K562 (cell line): Measurements from ENCODE around the gene MVP. TPM values are rescaled to one million over a fixed set of nuclear protein-coding genes. Genes with fewer than 3 reads are reported as not detected.

Source experiments
- ARID1B ChIP-seq: fragments of 450-650 bp; IDR thresholded peaks from 2 replicates; pipeline ENCODE4 v1.6.1; 2016; ENCODE audit warnings: antibody characterized with exemption, mild to moderate bottlenecking, inconsistent platforms
- CHD2 ChIP-seq: IDR thresholded peaks from 2 replicates; pipeline ENCODE4 v1.6.1; 2011; ENCODE audit warnings: low read depth, low read length
- COPS2 ChIP-seq: fragments of 450-650 bp; conservative IDR thresholded peaks from 2 replicates; pipeline ENCODE4 v1.6.1; 2016; ENCODE audit warnings: mild to moderate bottlenecking, moderate library complexity
- CSDE1 ChIP-seq, 2 experiments: fragments of 450-650 bp; IDR thresholded peaks; 2 replicates each; pipeline ENCODE4 v1.6.1; 2016; ENCODE audit warnings: mild to moderate bottlenecking in 1 of 2
- CTBP1 ChIP-seq: fragments of 450-650 bp; IDR thresholded peaks from 2 replicates; pipeline ENCODE4 v1.6.1; 2016; ENCODE audit warnings: borderline replicate concordance
- HEY1 ChIP-seq: fragments of 250-450 bp; sonication (Bioruptor Pico); IDR thresholded peaks from 2 replicates; pipeline ENCODE4 v1.5.0; 2020; ENCODE audit warnings: mild to moderate bottlenecking, moderate library complexity, borderline replicate concordance
- JUND ChIP-seq, 2 experiments: IDR thresholded peaks; 2 replicates in 1 of 2; 3 replicates in 1 of 2; pipeline ENCODE4 v1.6.1; 2011; ENCODE audit warnings: borderline replicate concordance in 2 of 2, low read depth in 2 of 2, low read length in 2 of 2, improper control_type of control experiment in 1 of 2, missing biosample characterization in 1 of 2, missing genetic modification characterization in 1 of 2, missing genetic modification reagents in 1 of 2
- KAT7 ChIP-seq: sonication (generic); formaldehyde crosslinking; IDR thresholded peaks from 2 replicates; pipeline ENCODE4 v1.8.0; 2022; ENCODE audit warnings: missing genetic modification reagents, mild to moderate bottlenecking, borderline replicate concordance
- KDM5B ChIP-seq: fragments of 200-600 bp; sonication (generic); IDR thresholded peaks from 2 replicates; pipeline ENCODE4 v1.6.1; 2012; ENCODE audit warnings: low read depth, mild to moderate bottlenecking, moderate library complexity, low read length, control low read depth, inconsistent platforms; ENCODE audit not compliant: insufficient replicate concordance
- LCOR ChIP-seq: sonication (generic); formaldehyde crosslinking; IDR thresholded peaks from 2 replicates; pipeline ENCODE4 v1.8.0; 2022; ENCODE audit warnings: mild to moderate bottlenecking, missing genetic modification reagents
- NRF1 ChIP-seq, 2 experiments: fragments of 450-650 bp; IDR thresholded peaks in 1 of 2; conservative IDR thresholded peaks in 1 of 2; 2 replicates each; pipeline ENCODE4 v1.6.1; 2014; ENCODE audit warnings: mild to moderate bottlenecking in 2 of 2
- NUFIP1 ChIP-seq: fragments of 450-650 bp; IDR thresholded peaks from 2 replicates; pipeline ENCODE4 v1.6.1; 2018; ENCODE audit not compliant: partially characterized antibody
- PHF8 ChIP-seq: fragments of 200-600 bp; sonication (generic); IDR thresholded peaks from 2 replicates; pipeline ENCODE4 v1.6.1; 2012; ENCODE audit warnings: mixed run types, mild to moderate bottlenecking, inconsistent platforms, low read length, moderate library complexity, borderline replicate concordance
- POLR2G ChIP-seq: fragments of 200-400 bp; formaldehyde crosslinking; IDR thresholded peaks from 2 replicates; pipeline ENCODE4 v1.6.1; 2017; ENCODE audit warnings: low read depth, mild to moderate bottlenecking, antibody characterized with exemption, low read length, moderate library complexity
- RBM25 ChIP-seq: fragments of 200-400 bp; formaldehyde crosslinking; IDR thresholded peaks from 2 replicates; pipeline ENCODE4 v1.6.1; 2018; ENCODE audit warnings: low read length, low read depth, moderate library complexity; ENCODE audit not compliant: severe bottlenecking
- SMAD2 ChIP-seq: fragments of 150-350 bp; IDR thresholded peaks from 2 replicates; pipeline ENCODE4 v1.6.1; 2014; ENCODE audit warnings: low read depth, mild to moderate bottlenecking, low read length
- SRF ChIP-seq, 2 experiments: fragments of 250-450, 450-650 bp in 1 of 2; sonication (Bioruptor Pico) in 1 of 2; sonication (generic) in 1 of 2; formaldehyde crosslinking; IDR thresholded peaks; 2 replicates each; pipeline versions ENCODE4 v1.5.0 to v1.5.1; 2020 to 2022; ENCODE audit warnings: mild to moderate bottlenecking in 1 of 2, missing genetic modification reagents in 1 of 2
- polyA plus RNA-seq, 8 experiments: library from polyadenylated mRNA; depleted of rRNA in 4 of 8; stranded (reverse) in 5 of 8; unstranded in 3 of 8; fragments of >200 nt; fragmentation: Nextera tagmentation in 2 of 8; fragmentation: Illumina TruSeq in 1 of 8; extraction: Ambion mirVana in 2 of 8; extraction: Trizol in 1 of 8; gene quantifications; 2 replicates each; pipeline versions ENCODE4 v1.2.1 to v1.2.3, GENCODE V29; 2011 to 2014; ENCODE audit warnings: inconsistent platforms in 1 of 8, missing spikeins in 1 of 8
- total RNA-seq, 7 experiments: library from RNA; depleted of rRNA in 6 of 7; stranded (reverse); fragments of >200 nt in 6 of 7; fragmentation: Illumina TruSeq in 2 of 7; extraction: Trizol in 2 of 7; gene quantifications; 2 replicates each; pipeline versions ENCODE4 v1.2.1 to v1.2.3, GENCODE V29; 2011 to 2021; ENCODE audit warnings: low replicate concordance in 1 of 7
- TF ChIP-seq, protein P1 (sequence below): sonication (generic); formaldehyde crosslinking; IDR thresholded peaks from 2 replicates; pipeline ENCODE4 v1.9.0; 2022; ENCODE audit warnings: mild to moderate bottlenecking, missing genetic modification reagents
- TF ChIP-seq, protein P2 (sequence below): IDR thresholded peaks from 2 replicates; pipeline ENCODE4 v1.6.1; 2014; ENCODE audit warnings: antibody characterized with exemption
- TF ChIP-seq, protein P3 (sequence below): fragments of 450-650 bp; IDR thresholded peaks from 2 replicates; pipeline ENCODE4 v1.7.1; 2018; ENCODE audit warnings: mild to moderate bottlenecking, low read depth; ENCODE audit not compliant: partially characterized antibody
- TF ChIP-seq, protein P4 (sequence below), 2 experiments: fragments of 250-450 bp in 1 of 2; fragments of 450-650 bp in 1 of 2; sonication (Bioruptor Pico) in 1 of 2; IDR thresholded peaks; 2 replicates each; pipeline versions ENCODE4 v1.6.1 to v1.8.0; 2016 to 2021; ENCODE audit warnings: mild to moderate bottlenecking in 2 of 2, moderate library complexity in 2 of 2, missing compliant biosample characterization in 1 of 2, missing genetic modification characterization in 1 of 2

Gene MVP
- total and polyA plus RNA-seq, 9 of the 15 experiments (the other 6 are each of a cell fraction or from before 2014, with no cell fraction given), result 0.39 to 1.9 (median 0.76) TPM; not detected in 2

DNA sequence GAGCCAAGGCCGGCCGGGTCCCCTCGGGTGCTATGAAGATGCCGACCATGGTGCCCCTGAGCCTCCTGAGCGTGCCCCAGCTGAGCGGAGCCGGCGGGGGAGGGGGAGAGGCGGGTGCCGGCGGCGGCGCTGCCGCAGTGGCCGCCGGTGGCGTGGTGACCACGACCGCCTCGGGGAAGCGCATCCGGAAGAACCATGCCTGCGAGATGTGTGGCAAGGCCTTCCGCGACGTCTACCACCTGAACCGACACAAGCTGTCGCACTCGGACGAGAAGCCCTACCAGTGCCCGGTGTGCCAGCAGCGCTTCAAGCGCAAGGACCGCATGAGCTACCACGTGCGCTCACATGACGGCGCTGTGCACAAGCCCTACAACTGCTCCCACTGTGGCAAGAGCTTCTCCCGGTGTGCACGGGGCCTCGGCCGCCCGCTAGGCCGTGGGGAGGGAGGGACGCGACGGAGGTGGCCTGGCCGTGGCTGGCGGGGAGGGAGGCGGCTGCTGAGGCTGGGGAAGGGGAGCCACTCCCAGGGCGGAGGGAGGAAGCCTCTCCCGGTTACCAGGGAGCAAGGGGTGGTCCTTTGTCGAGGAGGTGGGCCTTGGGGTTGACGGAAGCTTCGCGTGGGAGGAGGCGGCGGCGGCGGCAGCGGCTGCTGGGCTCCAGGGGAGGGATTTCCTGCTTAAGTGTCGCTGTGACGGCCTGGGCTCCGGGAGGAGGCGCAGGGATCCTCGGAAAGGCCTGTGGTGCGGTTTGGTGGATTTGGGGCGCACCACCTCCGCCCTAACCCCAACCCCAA is 12.6 kb upstream of the MVP start (continued):
- peak; percentile 88 for TF ChIP-seq LCOR (CRISPR knock-in tag)
- peak; percentile 49 to 65; a peak in 2 of 4 replicates for TF ChIP-seq NRF1 (conservative IDR thresholded peaks at IDR 0.05 in 1 of 2, IDR thresholded peaks at IDR 0.05 in 1 of 2)
- TF ChIP-seq PHF8, result peak; percentile 54; the same call in 1 of the 2 replicates
- TF ChIP-seq, protein P1, sequence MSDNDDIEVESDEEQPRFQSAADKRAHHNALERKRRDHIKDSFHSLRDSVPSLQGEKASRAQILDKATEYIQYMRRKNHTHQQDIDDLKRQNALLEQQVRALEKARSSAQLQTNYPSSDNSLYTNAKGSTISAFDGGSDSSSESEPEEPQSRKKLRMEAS (CRISPR knock-in tag), result peak; percentile 99
- peak; percentile 65 for TF ChIP-seq KDM5B
- peak; percentile 89; the same call in 1 of the 2 replicates for TF ChIP-seq CTBP1
- TF ChIP-seq, protein P2, sequence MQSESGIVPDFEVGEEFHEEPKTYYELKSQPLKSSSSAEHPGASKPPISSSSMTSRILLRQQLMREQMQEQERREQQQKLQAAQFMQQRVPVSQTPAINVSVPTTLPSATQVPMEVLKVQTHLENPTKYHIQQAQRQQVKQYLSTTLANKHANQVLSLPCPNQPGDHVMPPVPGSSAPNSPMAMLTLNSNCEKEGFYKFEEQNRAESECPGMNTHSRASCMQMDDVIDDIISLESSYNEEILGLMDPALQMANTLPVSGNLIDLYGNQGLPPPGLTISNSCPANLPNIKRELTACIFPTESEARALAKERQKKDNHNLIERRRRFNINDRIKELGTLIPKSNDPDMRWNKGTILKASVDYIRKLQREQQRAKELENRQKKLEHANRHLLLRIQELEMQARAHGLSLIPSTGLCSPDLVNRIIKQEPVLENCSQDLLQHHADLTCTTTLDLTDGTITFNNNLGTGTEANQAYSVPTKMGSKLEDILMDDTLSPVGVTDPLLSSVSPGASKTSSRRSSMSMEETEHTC, result 0 out of 2 replicates have a peak, but pooled peaks have one; percentile 38
- no peak for TF ChIP-seq SMAD2
- TF ChIP-seq KAT7 (CRISPR knock-in tag), result peak; percentile 93; the same call in 1 of the 2 replicates
- no peak for TF ChIP-seq COPS2
- TF ChIP-seq, protein P3, sequence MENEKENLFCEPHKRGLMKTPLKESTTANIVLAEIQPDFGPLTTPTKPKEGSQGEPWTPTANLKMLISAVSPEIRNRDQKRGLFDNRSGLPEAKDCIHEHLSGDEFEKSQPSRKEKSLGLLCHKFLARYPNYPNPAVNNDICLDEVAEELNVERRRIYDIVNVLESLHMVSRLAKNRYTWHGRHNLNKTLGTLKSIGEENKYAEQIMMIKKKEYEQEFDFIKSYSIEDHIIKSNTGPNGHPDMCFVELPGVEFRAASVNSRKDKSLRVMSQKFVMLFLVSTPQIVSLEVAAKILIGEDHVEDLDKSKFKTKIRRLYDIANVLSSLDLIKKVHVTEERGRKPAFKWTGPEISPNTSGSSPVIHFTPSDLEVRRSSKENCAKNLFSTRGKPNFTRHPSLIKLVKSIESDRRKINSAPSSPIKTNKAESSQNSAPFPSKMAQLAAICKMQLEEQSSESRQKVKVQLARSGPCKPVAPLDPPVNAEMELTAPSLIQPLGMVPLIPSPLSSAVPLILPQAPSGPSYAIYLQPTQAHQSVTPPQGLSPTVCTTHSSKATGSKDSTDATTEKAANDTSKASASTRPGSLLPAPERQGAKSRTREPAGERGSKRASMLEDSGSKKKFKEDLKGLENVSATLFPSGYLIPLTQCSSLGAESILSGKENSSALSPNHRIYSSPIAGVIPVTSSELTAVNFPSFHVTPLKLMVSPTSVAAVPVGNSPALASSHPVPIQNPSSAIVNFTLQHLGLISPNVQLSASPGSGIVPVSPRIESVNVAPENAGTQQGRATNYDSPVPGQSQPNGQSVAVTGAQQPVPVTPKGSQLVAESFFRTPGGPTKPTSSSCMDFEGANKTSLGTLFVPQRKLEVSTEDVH, result peak; percentile 52
- TF ChIP-seq NUFIP1, result no peak
- TF ChIP-seq POLR2G, result peak; percentile 90
- TF ChIP-seq CHD2, result peak; percentile 21; the same call in 1 of the 2 replicates
- no peak for TF ChIP-seq CSDE1 (IDR thresholded peaks at IDR 0.05)
- no peak for TF ChIP-seq HEY1 (CRISPR knock-in tag)
- no peak for TF ChIP-seq RBM25
- TF ChIP-seq, protein P4, sequence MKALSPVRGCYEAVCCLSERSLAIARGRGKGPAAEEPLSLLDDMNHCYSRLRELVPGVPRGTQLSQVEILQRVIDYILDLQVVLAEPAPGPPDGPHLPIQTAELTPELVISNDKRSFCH (CRISPR knock-in tag; IDR thresholded peaks at IDR 0.05), result no peak
- TF ChIP-seq, protein P4 (tag; IDR thresholded peaks at IDR 0.05), result peak; percentile 67; the same call in 1 of the 2 replicates
- peak; percentile 32; the same call in 1 of the 2 replicates for TF ChIP-seq ARID1B
- TF ChIP-seq JUND (IDR thresholded peaks at IDR 0.05; ENCODE audit: borderline replicate concordance, low read depth, low read length), result 0 out of 2 replicates have a peak, but pooled peaks have one; percentile 1
- peak; percentile 43; the same call in 1 of the 3 replicates for TF ChIP-seq JUND (tag; IDR thresholded peaks at IDR 0.05; ENCODE audit: borderline replicate concordance, low read depth, low read length)
- peak in 1 of 2 experiments; percentile 68; a peak in 1 of 4 replicates for TF ChIP-seq SRF (CRISPR knock-in tag; IDR thresholded peaks at IDR 0.05)
